ENCODE data around the gene IKZF2.

The IKZF2 gene

DNA sequence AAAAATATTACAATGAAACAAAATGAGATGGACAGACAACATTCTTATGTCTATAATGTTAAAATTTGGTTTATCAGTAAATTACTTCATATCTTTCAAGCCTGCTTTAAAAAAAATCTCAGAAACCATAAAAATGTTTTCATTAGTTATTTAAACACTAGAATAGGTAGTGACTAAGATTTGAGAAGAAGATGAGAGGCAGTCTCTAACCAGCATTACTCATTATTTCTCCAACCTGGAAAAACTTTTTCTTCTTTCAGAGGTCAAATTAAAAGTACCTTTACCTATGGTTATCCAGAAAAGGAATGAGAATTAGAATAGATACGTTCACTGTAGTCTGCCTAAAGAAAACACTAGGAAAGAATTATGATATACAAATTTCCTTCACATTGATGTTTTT, 50.3 kb downstream of the IKZF2 start:
- no peak for DNase-seq (ENCODE audit: low read depth in 2 of 2)

DNA sequence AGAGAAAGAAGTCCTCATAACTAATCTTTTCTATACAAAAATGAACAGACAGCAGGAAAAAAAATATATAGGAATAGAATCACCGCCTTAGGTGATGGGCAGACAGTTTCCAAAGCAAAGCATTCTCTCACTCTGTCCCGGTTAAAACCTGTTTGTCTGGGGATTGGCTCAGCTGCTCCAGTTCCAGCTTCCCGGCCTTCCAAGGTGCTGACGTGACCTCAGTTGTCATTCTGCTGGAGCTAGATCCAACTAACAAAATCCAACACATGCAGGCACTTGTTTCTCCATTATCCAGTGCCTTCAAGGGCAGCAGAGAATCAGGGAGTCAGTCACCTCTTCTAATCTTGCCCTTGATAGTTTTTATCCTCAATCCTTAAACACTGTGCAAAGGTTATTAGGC, 52.8 kb downstream of the IKZF2 start:
- DNase-seq (ENCODE audit: low read depth in 2 of 2), result no peak

DNA sequence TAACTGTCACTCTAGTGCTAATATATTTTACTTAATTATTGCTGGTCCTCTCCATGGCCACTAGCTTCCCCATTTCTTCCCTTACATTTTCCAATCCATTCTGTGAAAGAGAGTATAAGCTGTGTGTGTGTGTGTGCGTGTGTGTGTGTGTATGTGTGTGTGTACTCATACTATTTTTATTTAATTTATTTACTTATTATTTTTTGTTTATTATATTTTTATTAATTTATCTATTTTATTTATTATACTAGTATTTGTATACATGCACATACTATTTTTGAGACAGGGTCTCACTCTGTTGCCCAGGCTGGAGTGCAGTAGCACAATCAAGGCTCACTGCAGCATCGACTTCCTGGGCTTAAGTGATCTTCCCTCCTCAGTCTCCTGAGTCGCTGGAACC, 59.6 kb downstream of the IKZF2 start:
- no peak for DNase-seq (ENCODE audit: low read depth in 2 of 2)

DNA sequence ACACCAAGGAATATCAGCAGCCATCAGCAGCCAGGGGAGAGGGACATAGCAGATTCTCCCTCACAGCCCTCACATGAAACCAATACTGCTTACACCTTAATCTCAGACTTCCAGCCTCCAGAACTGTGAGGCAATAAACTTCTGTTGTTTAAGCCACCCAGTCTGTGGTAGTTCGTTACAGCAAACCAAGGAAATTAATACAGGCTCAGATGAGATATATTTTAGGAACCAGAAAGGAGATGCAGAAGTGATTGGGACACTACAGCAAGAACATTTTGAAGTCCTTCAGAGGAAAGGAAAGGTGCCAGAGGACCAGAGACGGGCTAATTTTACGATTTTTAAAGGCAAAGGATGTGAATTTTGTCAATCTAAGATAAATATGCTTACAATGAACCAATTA, 60.6 kb downstream of the IKZF2 start:
- no peak for DNase-seq (ENCODE audit: low read depth in 2 of 2)

DNA sequence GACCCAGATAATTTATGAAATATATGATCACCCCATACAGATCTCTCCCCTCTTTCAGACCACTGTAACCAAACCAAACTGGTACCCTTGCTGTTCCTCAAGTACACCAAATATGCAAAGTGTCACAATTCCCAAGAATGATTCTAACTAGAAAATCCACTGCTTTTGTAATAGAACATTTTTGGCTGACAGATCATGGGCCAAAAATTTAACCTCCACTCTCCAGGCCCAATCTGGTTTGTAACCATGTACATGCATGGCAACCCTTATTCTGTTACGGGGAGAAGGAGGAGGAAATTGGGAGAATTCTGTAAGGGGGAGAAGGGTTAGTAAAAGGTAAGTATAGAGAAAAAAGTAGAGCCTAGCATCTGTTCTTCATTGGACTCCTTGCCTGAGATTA, 62.0 kb downstream of the IKZF2 start:
- DNase-seq (ENCODE audit: low read depth in 2 of 2), result no peak

- DNase-seq (ENCODE audit: low read depth in 2 of 2), result no peak
Observed at GRCh38 chr2:213087040-213087439, 64.4 kb downstream of the IKZF2 start.

DNA sequence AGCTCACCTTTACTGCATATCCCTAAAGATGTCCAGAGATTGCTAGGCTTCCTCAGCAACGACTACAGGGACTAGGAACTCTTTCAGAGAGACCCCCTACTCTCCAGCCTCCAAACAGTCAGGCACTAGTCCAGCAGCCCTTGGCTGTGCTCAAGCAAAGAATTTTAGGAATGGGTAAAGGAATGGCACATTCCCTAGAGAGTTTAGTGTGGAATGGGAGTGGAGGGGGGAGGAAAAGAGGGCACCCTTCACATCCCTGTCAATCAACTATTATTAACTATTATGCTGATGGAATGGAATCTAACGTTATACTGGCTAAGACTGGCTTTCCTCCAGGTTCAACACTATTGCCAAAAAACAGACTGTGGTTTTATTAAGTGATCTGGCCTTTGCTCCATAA, 64.8 kb downstream of the IKZF2 start:
- no peak for DNase-seq (ENCODE audit: low read depth in 2 of 2)

GRCh38 chr2:213086050-213086449, 65.4 kb downstream of the IKZF2 start:
- DNase-seq (ENCODE audit: low read depth in 2 of 2), result no peak

DNA sequence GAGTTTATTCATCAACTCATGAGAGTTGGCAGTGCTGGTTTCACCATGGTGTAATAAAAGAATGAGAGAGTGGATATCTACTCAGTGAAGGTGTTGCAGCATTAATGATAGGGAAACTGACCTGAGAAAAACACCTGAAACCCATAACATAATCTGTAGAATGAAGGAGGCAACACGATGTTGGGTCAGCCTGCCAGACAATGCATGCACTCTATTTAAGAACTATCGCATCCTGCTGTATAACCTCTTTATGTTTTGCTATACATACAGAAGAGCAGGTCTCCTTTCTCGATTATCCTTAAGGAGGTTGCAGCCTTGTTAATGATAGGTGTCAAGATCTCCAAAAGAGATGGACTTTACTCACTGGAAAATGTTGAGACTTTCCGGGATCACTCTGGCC, 65.9 kb downstream of the IKZF2 start:
- DNase-seq (ENCODE audit: low read depth in 2 of 2), result no peak

- no peak for DNase-seq (ENCODE audit: low read depth in 2 of 2)
Observed at GRCh38 chr2:213084261-213084660, 67.2 kb downstream of the IKZF2 start.

GRCh38 chr2:213080969-213081617, 70.3 kb downstream of the IKZF2 start:
- no peak for DNase-seq (ENCODE audit: low read depth in 2 of 2)

DNA sequence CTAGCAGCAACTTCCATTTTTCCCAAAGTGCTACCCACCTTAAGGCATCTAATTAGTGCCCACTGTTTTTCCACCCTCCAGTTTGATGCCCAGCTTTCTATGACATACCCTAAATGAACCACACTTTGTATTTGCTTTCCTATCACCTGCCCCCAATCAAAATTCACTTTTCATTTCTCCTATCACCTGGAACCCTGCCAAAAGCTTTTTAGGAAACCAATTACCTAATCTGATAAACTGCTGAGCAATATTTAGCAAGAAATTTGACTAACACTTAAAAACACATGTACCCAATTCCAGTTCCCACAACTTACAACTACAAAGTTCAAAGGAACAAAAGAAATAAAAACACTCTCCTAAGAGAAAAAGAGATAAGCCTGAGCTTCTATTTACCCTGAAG, 71.7 kb downstream of the IKZF2 start:
- DNase-seq (ENCODE audit: low read depth in 2 of 2), result no peak

DNA sequence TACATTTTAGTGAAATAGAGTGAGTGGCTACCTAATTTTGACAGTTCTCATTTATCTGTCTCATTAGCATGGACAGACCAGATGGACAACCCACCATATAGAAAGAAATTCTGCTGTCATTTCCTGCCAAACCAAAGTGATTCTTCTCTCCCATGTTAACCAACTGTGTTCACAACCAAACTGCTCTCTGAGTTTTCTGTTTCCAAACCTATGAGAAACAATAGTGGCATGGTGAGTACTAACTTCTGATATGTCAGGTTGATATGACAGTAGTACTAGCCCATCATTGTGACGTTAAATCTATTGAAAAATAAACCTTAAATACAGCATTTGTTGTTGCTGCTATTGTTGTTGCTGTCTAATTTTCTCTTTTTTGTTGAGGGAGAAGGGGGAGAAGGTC, 72.7 kb downstream of the IKZF2 start:
- DNase-seq (ENCODE audit: low read depth in 2 of 2), result no peak

DNA sequence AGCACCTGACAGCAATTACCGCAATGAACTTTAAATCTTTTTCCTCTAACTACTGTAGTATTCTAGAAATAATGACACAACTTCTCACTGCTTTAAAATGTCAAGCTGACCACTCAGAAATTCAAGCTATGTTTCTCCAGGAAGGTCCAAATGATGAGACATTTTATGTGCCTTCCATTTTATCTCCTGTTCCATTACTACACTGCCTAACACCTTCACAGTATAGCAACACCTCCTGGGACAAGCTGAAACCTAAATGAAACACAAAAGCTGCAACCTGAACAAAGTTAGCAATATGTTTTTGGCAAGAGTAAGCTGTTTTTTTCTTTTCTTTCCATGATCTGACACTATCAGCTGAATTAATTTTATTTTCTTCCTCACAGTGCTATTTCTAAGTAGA, 81.9 kb downstream of the IKZF2 start:
- no peak for DNase-seq (ENCODE audit: low read depth in 2 of 2)

- DNase-seq (ENCODE audit: low read depth in 2 of 2), result no peak
Observed at GRCh38 chr2:213068676-213069359, 82.6 kb downstream of the IKZF2 start.

- no peak for DNase-seq (ENCODE audit: low read depth in 2 of 2)
Observed at GRCh38 chr2:213067888-213068287, 83.5 kb downstream of the IKZF2 start.

DNA sequence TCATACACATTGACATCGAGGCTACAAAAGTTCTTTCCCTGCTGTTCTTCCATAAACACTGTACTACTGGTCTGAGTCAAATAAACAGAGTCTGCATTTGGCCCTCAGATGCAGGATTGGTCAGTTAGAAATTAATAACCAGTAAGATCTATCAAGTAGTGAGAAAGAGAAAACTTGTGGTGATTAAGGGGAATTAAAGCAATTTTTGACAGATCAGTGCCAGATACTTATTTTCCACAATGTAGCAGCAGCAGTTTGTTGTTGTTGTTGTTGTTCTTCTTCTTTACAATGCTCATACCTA, 85.0 kb downstream of the IKZF2 start:
- no peak for DNase-seq (ENCODE audit: low read depth in 2 of 2)

DNA sequence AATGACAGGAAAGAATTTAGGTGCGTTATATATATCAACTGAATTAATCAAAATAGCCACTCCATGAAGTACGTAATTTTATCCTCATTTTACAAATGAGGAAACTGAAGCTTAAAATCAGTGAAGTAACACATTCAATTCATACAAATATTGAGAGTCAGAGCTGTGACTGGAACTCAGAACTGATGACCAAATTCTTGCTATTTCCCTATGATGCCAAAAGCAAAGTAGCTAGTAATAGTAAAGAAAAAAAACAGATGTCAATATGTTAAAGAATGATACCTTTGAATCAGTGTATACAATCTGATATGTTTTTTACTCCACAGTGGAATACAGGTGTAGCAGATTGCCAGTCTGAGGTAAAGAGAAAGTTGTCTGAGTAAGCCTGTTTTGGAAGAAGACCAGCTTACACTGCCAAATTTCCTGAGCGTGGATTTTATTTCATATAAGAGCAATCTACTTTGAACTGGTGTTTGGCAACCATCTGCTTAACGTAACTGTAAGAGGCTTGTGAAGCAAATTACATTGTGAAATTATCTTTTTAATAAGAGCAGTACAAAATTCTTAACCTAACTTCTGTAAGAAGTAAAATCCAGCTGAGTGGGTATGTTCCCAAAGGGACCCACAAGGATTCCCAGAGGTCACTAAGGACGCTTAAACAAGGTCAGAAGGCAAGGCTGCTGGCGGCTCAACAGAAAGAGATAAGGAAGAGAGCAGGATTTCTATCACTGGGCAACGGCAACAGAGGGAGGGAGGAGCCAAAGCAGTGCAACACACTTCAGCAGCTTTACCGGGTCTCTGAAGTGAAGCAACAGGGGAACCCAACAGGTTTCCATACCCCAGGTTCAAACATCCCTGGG, 85.6 kb downstream of the IKZF2 start:
- DNase-seq (ENCODE audit: low read depth in 2 of 2), result no peak

DNA sequence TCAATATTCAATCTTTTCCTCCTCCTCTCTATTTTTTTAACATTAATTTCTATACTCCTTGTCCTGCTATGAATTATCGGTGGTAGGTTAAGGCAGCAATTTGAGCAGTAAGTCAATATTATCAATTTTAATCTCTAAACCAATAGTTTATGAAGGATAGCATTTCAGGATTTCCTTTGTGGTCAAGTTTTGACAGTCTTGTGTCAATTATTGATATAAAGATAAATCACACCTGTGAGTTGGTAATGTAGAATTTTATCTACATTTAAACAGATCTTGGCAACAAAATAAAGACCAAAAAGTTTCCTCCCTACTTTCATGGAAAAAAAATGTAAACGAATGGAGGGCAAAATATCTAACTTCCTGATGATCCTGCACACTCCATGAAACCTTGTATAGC, 87.3 kb downstream of the IKZF2 start:
- no peak for DNase-seq (ENCODE audit: low read depth in 2 of 2)

DNA sequence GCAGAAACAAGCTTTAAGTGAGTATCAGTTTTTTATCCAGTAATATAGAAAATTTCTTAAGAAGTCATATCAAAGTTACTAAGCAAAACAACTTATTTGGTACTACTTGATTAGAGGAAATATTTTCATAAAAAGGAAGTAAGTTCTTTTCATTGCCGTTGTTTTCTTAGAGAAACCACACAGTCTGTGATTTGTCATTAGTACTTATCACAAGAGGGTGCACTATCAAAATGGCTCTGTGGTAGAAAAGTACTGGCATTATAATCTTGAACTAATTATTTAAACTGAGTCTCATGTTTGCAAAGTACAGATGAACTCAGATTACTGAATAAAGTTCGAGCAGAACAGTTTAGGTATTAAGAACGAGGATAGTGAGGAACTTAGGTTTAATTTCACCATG, 93.4 kb downstream of the IKZF2 start:
- no peak for DNase-seq (ENCODE audit: low read depth in 2 of 2)

DNA sequence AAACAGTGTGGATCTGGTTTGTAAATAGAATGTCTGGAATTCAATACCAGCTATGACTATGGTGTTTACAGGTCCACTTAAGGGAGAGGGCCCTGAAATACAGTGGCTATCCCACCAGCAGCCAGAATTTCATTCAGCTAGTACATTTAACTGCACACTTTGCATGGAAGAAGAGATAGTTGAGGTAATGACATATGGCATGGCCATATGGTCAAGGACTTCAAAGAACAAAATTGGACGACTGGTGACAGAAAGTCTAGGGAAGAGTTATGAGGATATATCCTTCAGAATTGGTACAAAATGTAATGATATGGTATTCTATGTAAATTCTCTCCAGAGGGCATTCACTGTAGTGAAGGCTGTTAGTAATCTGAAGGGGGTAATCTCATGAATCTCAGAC, 105.0 kb downstream of the IKZF2 start:
- DNase-seq (ENCODE audit: low read depth in 2 of 2), result no peak

GRCh38 chr2:213043566-213043965, 107.8 kb downstream of the IKZF2 start:
- DNase-seq (ENCODE audit: low read depth in 2 of 2), result no peak

DNA sequence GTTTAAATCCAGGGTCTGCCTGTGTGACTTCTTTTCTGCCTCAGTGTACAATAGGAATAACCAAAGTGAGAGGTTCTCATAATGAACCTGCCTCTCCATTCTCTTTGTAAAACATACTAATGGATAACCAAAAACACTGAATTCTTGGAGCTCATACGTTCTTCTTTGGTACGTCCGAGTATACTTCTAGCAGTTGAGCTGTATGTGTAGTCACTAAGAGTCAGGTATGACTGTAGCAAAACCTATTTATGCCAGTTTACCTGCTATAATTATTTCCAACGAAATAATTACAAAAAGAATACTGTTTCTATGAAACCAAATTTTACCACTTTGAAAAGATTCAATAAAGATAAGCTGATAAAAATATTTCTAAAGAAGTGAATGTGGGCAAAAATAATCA, 109.2 kb downstream of the IKZF2 start:
- DNase-seq (ENCODE audit: low read depth in 2 of 2), result no peak

Data from fibroblast of skin of left quadriceps (primary cell).